Measurements from ENCODE around the gene FRYL. TPM values are rescaled to one million over a fixed set of nuclear protein-coding genes. Genes with fewer than 3 reads are reported as not detected.
A peak's percentile ranks its signal among the peaks of the same experiment; 100 is the strongest.

FRYL gene
- total and polyA plus RNA-seq, 2 donors, result 33.2 to 44.2 TPM

- Histone ChIP-seq H3K27me3 (ENCODE audit: control insufficient read depth in 2 of 2, insufficient read depth in 1 of 2, low read length in 1 of 2) (peaks cover 27 to 43% of the 10 kb centered on the region in 2 donors), H3K27ac (ENCODE audit: low read depth in 1 of 2, low read length in 1 of 2) (no peak overlapping the region), H3K4me3 (ENCODE audit: low read length in 2 of 2) (no peak overlapping the region), H3K36me3 (ENCODE audit: control insufficient read depth in 2 of 2, insufficient read depth in 2 of 2, low read length in 1 of 2) (peaks cover 0 to under 1% of the 10 kb centered on the region in 2 donors), H3K4me1 (ENCODE audit: control insufficient read depth in 2 of 2, insufficient read depth in 2 of 2, low read length in 2 of 2) (peaks cover 2 to 9% of the 10 kb centered on the region in 2 donors), H3K9me3 (ENCODE audit: control insufficient read depth in 2 of 2, insufficient read depth in 1 of 2, low read length in 1 of 2) (peaks cover 0 to 1% of the 10 kb centered on the region in 2 donors)
- WGBS, result 93% methylated on average over 4 of the region's 4 CpGs
- no peak for DNase-seq (ENCODE audit: low read depth in 6 of 9, low spot score in 9 of 9)
These were observed 286.5 kb downstream of the FRYL start for GRCh38 chr4:48493452-48494100.

GRCh38 chr4:48491514-48492176 is 288.4 kb downstream of the FRYL start:
- Histone ChIP-seq H3K36me3 (ENCODE audit: control insufficient read depth in 2 of 2, insufficient read depth in 2 of 2, low read length in 1 of 2) (no peaks in the 10 kb centered on the region), H3K4me3 (ENCODE audit: low read length in 2 of 2) (no peak overlapping the region), H3K27ac (ENCODE audit: low read depth in 1 of 2, low read length in 1 of 2) (no peak overlapping the region), H3K4me1 (ENCODE audit: control insufficient read depth in 2 of 2, insufficient read depth in 2 of 2, low read length in 2 of 2) (peaks cover 2 to 9% of the 10 kb centered on the region in 2 donors), H3K27me3 (ENCODE audit: control insufficient read depth in 2 of 2, insufficient read depth in 1 of 2, low read length in 1 of 2) (peaks cover 41 to 62% of the 10 kb centered on the region in 2 donors), H3K9me3 (ENCODE audit: control insufficient read depth in 2 of 2, insufficient read depth in 1 of 2, low read length in 1 of 2) (peaks cover 0 to 1% of the 10 kb centered on the region in 2 donors)
- 81% methylated on average over 23 of the region's 23 CpGs for WGBS
- no peak for DNase-seq (ENCODE audit: low read depth in 6 of 9, low spot score in 9 of 9)

- Histone ChIP-seq H3K36me3 (ENCODE audit: control insufficient read depth in 2 of 2, insufficient read depth in 2 of 2, low read length in 1 of 2) (no peaks in the 10 kb centered on the region), H3K27ac (ENCODE audit: low read depth in 1 of 2, low read length in 1 of 2) (no peak overlapping the region), H3K4me3 (ENCODE audit: low read length in 2 of 2) (peak overlapping the region in 1 of 2 donors; percentile 37), H3K4me1 (ENCODE audit: control insufficient read depth in 2 of 2, insufficient read depth in 2 of 2, low read length in 2 of 2) (peaks cover 2 to 9% of the 10 kb centered on the region in 2 donors), H3K9me3 (ENCODE audit: control insufficient read depth in 2 of 2, insufficient read depth in 1 of 2, low read length in 1 of 2) (peaks cover 0 to 1% of the 10 kb centered on the region in 2 donors), H3K27me3 (ENCODE audit: control insufficient read depth in 2 of 2, insufficient read depth in 1 of 2, low read length in 1 of 2) (peaks cover 41 to 68% of the 10 kb centered on the region in 2 donors)
- 15% methylated on average over 104 of the region's 104 CpGs for WGBS
- DNase-seq (ENCODE audit: low read depth in 6 of 9, low spot score in 9 of 9), result peak in 3 of 9 donors; percentile 13 to 45 (median 31)
These were observed 289.2 kb downstream of the FRYL start for GRCh38 chr4:48490680-48491513.

DNA sequence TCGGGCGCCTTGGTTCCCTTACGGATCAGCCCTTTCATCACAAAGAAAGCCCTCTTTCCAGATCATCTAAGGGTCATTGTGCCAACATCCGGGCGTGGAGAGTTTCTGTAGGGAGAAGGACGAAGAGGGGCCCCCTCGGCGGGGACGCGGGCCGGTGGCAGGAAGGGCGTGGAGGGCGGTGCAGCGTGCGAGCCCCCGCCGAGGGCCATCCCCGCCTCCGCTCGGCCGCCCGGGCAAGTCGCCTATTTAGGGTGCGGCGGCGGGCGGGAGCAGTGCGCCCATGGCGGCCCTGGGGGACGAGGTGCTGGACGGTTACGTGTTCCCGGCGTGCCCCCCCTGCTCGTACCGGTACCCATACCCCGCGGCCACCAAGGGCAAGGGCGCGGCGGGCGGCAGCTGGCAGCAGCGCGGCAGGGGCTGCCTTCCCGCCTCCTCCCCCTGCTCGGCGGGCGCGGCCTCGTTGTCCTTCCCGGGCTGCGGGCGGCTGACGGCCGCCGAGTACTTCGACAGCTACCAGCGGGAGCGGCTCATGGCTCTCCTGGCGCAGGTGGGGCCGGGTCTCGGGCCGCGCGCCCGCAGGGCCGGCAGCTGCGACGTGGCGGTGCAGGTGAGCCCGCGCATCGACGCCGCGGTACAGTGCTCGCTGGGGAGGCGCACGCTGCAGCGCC is 289.9 kb downstream of the FRYL start, which contains the start of gene ZAR1:
TSS of gene ZAR1 (plus strand) at position 241 of the 668 bp plus-strand sequence. CDS start at position 281, 40 bp downstream.
- no peak within 1 kb of the TSS for H3K27ac ChIP-seq (ENCODE audit: low read depth in 1 of 2, low read length in 1 of 2)
- H3K4me3 ChIP-seq (ENCODE audit: low read length in 2 of 2), result peak within 1 kb of the TSS in 1 of 2 donors; percentile 37
- H3K36me3 ChIP-seq (ENCODE audit: control insufficient read depth in 2 of 2, insufficient read depth in 2 of 2, low read length in 1 of 2), result no peaks in the 10 kb centered on the region
- H3K27me3 ChIP-seq (ENCODE audit: control insufficient read depth in 2 of 2, insufficient read depth in 1 of 2, low read length in 1 of 2), result peaks cover 41 to 76% of the 10 kb centered on the region in 2 donors
- WGBS, result 4% methylated on average over 80 of the region's 80 CpGs
- peaks cover 2 to 9% of the 10 kb centered on the region in 2 donors for H3K4me1 ChIP-seq (ENCODE audit: control insufficient read depth in 2 of 2, insufficient read depth in 2 of 2, low read length in 2 of 2)
- DNase-seq (ENCODE audit: low read depth in 6 of 9, low spot score in 9 of 9), result no peak
- H3K9me3 ChIP-seq (ENCODE audit: control insufficient read depth in 2 of 2, insufficient read depth in 1 of 2, low read length in 1 of 2), result peaks cover 0 to 1% of the 10 kb centered on the region in 2 donors

DNA sequence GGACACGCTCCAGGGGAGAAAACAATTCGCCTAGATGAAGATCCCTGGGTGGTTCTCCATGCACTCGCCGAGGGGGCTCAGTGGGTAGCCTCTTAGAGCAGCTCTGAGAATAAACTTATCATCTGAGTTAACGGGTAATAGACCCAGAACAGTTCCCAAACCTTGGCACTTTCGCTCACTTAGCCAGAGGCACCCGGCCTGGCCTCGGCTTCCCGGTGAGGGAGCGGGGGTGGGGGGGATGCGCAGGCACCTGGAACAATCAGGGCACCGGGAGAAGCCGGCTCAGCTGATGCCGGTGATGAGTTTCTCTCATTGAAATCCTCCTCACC is 290.4 kb downstream of the FRYL start:
- peaks cover 2 to 9% of the 10 kb centered on the region in 2 donors for H3K4me1 ChIP-seq (ENCODE audit: control insufficient read depth in 2 of 2, insufficient read depth in 2 of 2, low read length in 2 of 2)
- H3K9me3 ChIP-seq (ENCODE audit: control insufficient read depth in 2 of 2, insufficient read depth in 1 of 2, low read length in 1 of 2), result peaks cover 0 to 1% of the 10 kb centered on the region in 2 donors
- no peak overlapping the region for H3K4me3 ChIP-seq (ENCODE audit: low read length in 2 of 2)
- DNase-seq (ENCODE audit: low read depth in 6 of 9, low spot score in 9 of 9), result no peak
- 13% methylated on average over 14 of the region's 14 CpGs for WGBS
- H3K36me3 ChIP-seq (ENCODE audit: control insufficient read depth in 2 of 2, insufficient read depth in 2 of 2, low read length in 1 of 2), result no peaks in the 10 kb centered on the region
- H3K27me3 ChIP-seq (ENCODE audit: control insufficient read depth in 2 of 2, insufficient read depth in 1 of 2, low read length in 1 of 2), result peaks cover 45 to 81% of the 10 kb centered on the region in 2 donors
- no peak overlapping the region for H3K27ac ChIP-seq (ENCODE audit: low read depth in 1 of 2, low read length in 1 of 2)

GRCh38 chr4:48484494-48485168 is 295.4 kb downstream of the FRYL start:
- Histone ChIP-seq H3K9me3 (ENCODE audit: control insufficient read depth in 2 of 2, insufficient read depth in 1 of 2, low read length in 1 of 2) (peaks cover 0 to 1% of the 10 kb centered on the region in 2 donors), H3K27me3 (ENCODE audit: control insufficient read depth in 2 of 2, insufficient read depth in 1 of 2, low read length in 1 of 2) (peaks cover 47 to 89% of the 10 kb centered on the region in 2 donors), H3K4me3 (ENCODE audit: low read length in 2 of 2) (no peak overlapping the region), H3K27ac (ENCODE audit: low read depth in 1 of 2, low read length in 1 of 2) (no peak overlapping the region), H3K4me1 (ENCODE audit: control insufficient read depth in 2 of 2, insufficient read depth in 2 of 2, low read length in 2 of 2) (peaks cover 3 to 5% of the 10 kb centered on the region in 2 donors), H3K36me3 (ENCODE audit: control insufficient read depth in 2 of 2, insufficient read depth in 2 of 2, low read length in 1 of 2) (no peaks in the 10 kb centered on the region)
- 21% methylated on average over 22 of the region's 22 CpGs for WGBS
- no peak for DNase-seq (ENCODE audit: low read depth in 6 of 9, low spot score in 9 of 9)

DNA sequence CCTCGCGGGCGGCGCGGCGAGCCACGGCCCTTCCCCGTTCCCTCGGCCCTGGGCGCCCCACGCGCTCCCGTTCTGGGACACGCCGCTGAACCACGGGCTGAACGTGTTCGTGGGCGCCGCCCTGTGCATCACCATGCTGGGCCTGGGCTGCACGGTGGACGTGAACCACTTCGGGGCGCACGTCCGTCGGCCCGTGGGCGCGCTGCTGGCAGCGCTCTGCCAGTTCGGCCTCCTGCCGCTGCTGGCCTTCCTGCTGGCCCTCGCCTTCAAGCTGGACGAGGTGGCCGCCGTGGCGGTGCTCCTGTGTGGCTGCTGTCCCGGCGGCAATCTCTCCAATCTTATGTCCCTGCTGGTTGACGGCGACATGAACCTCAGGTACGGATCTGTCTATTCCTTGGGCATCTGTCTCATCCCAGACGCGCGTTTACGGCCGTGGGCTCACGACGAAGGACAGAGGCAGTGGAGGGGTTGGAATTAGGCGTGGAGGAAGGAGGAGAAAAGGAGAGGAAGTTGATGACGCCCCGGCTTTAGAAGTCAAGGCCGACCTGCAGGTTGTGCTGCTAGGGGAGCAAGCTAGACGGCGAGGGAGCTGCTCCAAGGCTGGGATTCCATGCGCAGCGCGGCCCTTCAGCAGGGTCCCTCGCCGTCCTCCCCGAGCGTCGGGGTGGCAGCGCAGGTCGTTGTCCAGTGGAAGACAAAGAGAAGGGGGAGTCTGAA is 296.1 kb downstream of the FRYL start:
- DNase-seq (ENCODE audit: low read depth in 6 of 9, low spot score in 9 of 9), result no peak
- H3K27me3 ChIP-seq (ENCODE audit: control insufficient read depth in 2 of 2, insufficient read depth in 1 of 2, low read length in 1 of 2), result peaks cover 44 to 83% of the 10 kb centered on the region in 2 donors
- WGBS, result 12% methylated on average over 66 of the region's 66 CpGs

More for the DNA sequence above, 296.1 kb downstream of the FRYL start:
- Histone ChIP-seq H3K9me3 (ENCODE audit: control insufficient read depth in 2 of 2, insufficient read depth in 1 of 2, low read length in 1 of 2) (peaks cover 0 to 1% of the 10 kb centered on the region in 2 donors), H3K36me3 (ENCODE audit: control insufficient read depth in 2 of 2, insufficient read depth in 2 of 2, low read length in 1 of 2) (no peaks in the 10 kb centered on the region), H3K27ac (ENCODE audit: low read depth in 1 of 2, low read length in 1 of 2) (no peak overlapping the region), H3K4me1 (ENCODE audit: control insufficient read depth in 2 of 2, insufficient read depth in 2 of 2, low read length in 2 of 2) (peaks cover 3 to 5% of the 10 kb centered on the region in 2 donors), H3K4me3 (ENCODE audit: low read length in 2 of 2) (peak overlapping the region in 1 of 2 donors; percentile 42)

All from thymus (tissue), 11 donors.